Parathyroid adenoma (tissue), 2 donors: ENCODE data around the gene KCNK6.

Source experiments
- H2AFZ ChIP-seq: fragments of 300-600 bp; sonication (generic); one replicate; pipeline ENCODE4 v1.7.0; 2017; ENCODE audit warnings: antibody characterized with exemption, mild to moderate bottlenecking
- H3K27ac ChIP-seq: fragments of 300-600 bp; sonication (generic); one replicate; pipeline ENCODE4 v1.7.0; 2017
- H3K27me3 ChIP-seq: fragments of 300-600 bp; sonication (generic); one replicate; pipeline ENCODE4 v1.7.0; 2017; ENCODE audit warnings: low read length; ENCODE audit not compliant: control insufficient read depth, insufficient read depth
- H3K36me3 ChIP-seq: fragments of 300-600 bp; sonication (generic); one replicate; pipeline ENCODE4 v1.7.0; 2017; ENCODE audit warnings: low read length; ENCODE audit not compliant: control insufficient read depth, insufficient read depth
- H3K4me1 ChIP-seq: fragments of 300-600 bp; sonication (generic); one replicate; pipeline ENCODE4 v1.7.0; 2017; ENCODE audit warnings: control low read depth
- H3K4me2 ChIP-seq: fragments of 300-600 bp; sonication (generic); one replicate; pipeline ENCODE4 v1.7.0; 2017; ENCODE audit warnings: low read length
- H3K4me3 ChIP-seq: fragments of 300-600 bp; sonication (generic); one replicate; pipeline ENCODE4 v1.7.0; 2017; ENCODE audit warnings: low read depth, low read length
- H3K79me2 ChIP-seq: fragments of 300-600 bp; sonication (generic); one replicate; pipeline ENCODE4 v1.7.0; 2017; ENCODE audit warnings: control low read depth
- H3K9ac ChIP-seq: fragments of 300-600 bp; sonication (generic); one replicate; pipeline ENCODE4 v1.7.0; 2017; ENCODE audit warnings: mild to moderate bottlenecking
- H3K9me3 ChIP-seq: fragments of 300-600 bp; sonication (generic); one replicate; pipeline ENCODE4 v1.7.0; 2017; ENCODE audit warnings: low read length; ENCODE audit not compliant: control insufficient read depth
- TF ChIP-seq, protein P1 (sequence below): fragments of 300-600 bp; sonication (generic); IDR thresholded peaks from one replicate; pipeline ENCODE4 v1.7.0; 2017; ENCODE audit warnings: antibody characterized with exemption, mild to moderate bottlenecking
- donor health status: primary hyperparathyroidism.

The KCNK6 gene

DNA sequence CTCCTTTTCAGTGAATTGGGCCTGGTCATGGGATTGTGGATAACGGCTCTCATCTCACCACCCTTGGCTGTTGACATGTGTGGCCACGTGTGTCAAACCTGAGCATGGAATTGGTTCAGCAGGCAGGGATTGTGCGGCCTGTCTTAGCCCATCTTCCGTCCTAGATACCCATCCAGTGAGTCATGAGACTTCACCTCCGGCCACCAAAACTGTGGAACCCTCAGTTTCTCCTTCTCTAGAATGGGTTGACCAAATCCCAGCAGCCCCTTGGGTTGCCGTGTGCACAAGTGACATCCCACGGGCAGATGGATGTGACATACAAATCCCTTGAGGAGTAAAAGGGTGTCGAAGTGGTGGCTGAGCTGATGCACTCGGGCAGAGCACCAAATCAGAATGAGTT lies 61.5 kb downstream of the KCNK6 start:
- peaks cover 1% of the 10 kb centered on the region for H3K4me1 ChIP-seq
- no peak overlapping the region for H3K4me3 ChIP-seq
- no peaks in the 10 kb centered on the region for H3K27me3 ChIP-seq
- TF ChIP-seq, protein P1, sequence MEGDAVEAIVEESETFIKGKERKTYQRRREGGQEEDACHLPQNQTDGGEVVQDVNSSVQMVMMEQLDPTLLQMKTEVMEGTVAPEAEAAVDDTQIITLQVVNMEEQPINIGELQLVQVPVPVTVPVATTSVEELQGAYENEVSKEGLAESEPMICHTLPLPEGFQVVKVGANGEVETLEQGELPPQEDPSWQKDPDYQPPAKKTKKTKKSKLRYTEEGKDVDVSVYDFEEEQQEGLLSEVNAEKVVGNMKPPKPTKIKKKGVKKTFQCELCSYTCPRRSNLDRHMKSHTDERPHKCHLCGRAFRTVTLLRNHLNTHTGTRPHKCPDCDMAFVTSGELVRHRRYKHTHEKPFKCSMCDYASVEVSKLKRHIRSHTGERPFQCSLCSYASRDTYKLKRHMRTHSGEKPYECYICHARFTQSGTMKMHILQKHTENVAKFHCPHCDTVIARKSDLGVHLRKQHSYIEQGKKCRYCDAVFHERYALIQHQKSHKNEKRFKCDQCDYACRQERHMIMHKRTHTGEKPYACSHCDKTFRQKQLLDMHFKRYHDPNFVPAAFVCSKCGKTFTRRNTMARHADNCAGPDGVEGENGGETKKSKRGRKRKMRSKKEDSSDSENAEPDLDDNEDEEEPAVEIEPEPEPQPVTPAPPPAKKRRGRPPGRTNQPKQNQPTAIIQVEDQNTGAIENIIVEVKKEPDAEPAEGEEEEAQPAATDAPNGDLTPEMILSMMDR: no peak
- no peak overlapping the region for H2AFZ ChIP-seq
- no peaks in the 10 kb centered on the region for H3K9me3 ChIP-seq
- no peaks in the 10 kb centered on the region for H3K36me3 ChIP-seq
- no peak overlapping the region for H3K4me2 ChIP-seq
- H3K9ac ChIP-seq: no peak overlapping the region
- H3K27ac ChIP-seq: no peak overlapping the region
- peaks cover 33% of the 10 kb centered on the region for H3K79me2 ChIP-seq
